Heart right ventricle (tissue), 16 donors: ENCODE results near the gene VAT1L. TPM values are rescaled to one million over a fixed set of nuclear protein-coding genes. Genes with fewer than 3 reads are reported as not detected.

Source experiments
- ATAC-seq, 8 donors: fragments of 200-7000 bp; cut with Tn5 transposase; one replicate each; pipeline ENCODE4 v1.9.1; 2020; ENCODE audit warnings: mild to moderate bottlenecking in 8 of 8, moderate library complexity in 8 of 8, moderate number of reproducible peaks in 1 of 8
- DNase-seq, 2 donors: peaks; one replicate each; pipeline ENCODE4 v3.0.0-alpha.2; 2020
- H3K27ac ChIP-seq, 10 donors: fragments of 200-600 bp; sonication (generic) in 2 of 10; one replicate each; pipeline versions ENCODE4 v1.5.0 to v1.8.0; 2020 to 2022; ENCODE audit warnings: mild to moderate bottlenecking in 3 of 10
- H3K27me3 ChIP-seq, 7 donors: fragments of 200-600 bp; one replicate each; pipeline ENCODE4 v1.8.0; 2021 to 2022; ENCODE audit warnings: mild to moderate bottlenecking in 2 of 7
- H3K36me3 ChIP-seq, 9 donors: fragments of 200-600 bp; sonication (generic) in 1 of 9; one replicate each; pipeline versions ENCODE4 v1.5.0 to v1.8.0; 2020 to 2022; ENCODE audit warnings: mild to moderate bottlenecking in 2 of 9
- H3K4me1 ChIP-seq, 9 donors: fragments of 200-600 bp; sonication (generic) in 1 of 9; one replicate each; pipeline versions ENCODE4 v1.5.0 to v1.8.0; 2020 to 2022; ENCODE audit warnings: mild to moderate bottlenecking in 4 of 9
- H3K4me3 ChIP-seq, 10 donors: fragments of 200-600 bp; sonication (generic) in 2 of 10; one replicate each; pipeline versions ENCODE4 v1.5.0 to v1.8.0; 2020 to 2022; ENCODE audit warnings: mild to moderate bottlenecking in 7 of 10, moderate library complexity in 2 of 10
- H3K9me3 ChIP-seq, 11 donors: fragments of 200-600 bp in 10 of 11; sonication (generic) in 2 of 11; one replicate each; pipeline versions ENCODE4 v1.5.0 to v1.8.0; 2013 to 2022; ENCODE audit warnings: mild to moderate bottlenecking in 2 of 11, control low read depth in 1 of 11, moderate library complexity in 1 of 11
- WGBS, 2 donors: extraction: QIAGEN DNeasy Blood & Tissue Kit; methylation state at CpG; one replicate each; pipeline ENCODE4 v1.1.7; 2013; ENCODE audit warnings: inconsistent platforms in 1 of 2; 5-methylcytosine and 5-hydroxymethylcytosine counted together
- intact Hi-C, 10 donors: fragments of 100-400 bp; cut with DNase I; formaldehyde crosslinking; loops; one replicate each; pipeline versions ENCODE4 v1.11.1 to v1.14.2; 2022
- polyA plus RNA-seq, 2 donors: library from polyadenylated mRNA; stranded (reverse); fragments of 200-250 nt; gene quantifications; one replicate each; pipeline ENCODE4 v1.2.3, GENCODE V29; 2013
- total RNA-seq, 10 donors: library from RNA; stranded (reverse); fragmentation: NEBNext Ultra II Directional in 3 of 10; extraction: Animal tissue kit (Norgen Biotek cat#: 25700) in 3 of 10; gene quantifications; one replicate each; pipeline versions ENCODE4 v1.2.1 to v1.2.4, GENCODE V29; 2021 to 2023
- TF ChIP-seq, protein P1 (sequence below), 9 donors: fragments of 200-600 bp; sonication (generic) in 2 of 9; IDR thresholded peaks; one replicate each; pipeline versions ENCODE4 v1.5.0 to v1.8.0; 2021 to 2022; ENCODE audit warnings: antibody characterized with exemption in 9 of 9, mild to moderate bottlenecking in 5 of 9, moderate library complexity in 1 of 9
- donor health status: Arrhythmogenic right ventricular cardiomyopathy.
- donor health status: ischemic (EF 13 %, LVEDD 7.1; RV severe dilation, severe dysfunction).
- donor health status: healthy with polysubstance abuse.
- donor health status: DM: no; HTN: yes; CAD: no.
- donor health status: DM: no; HTN: no; CAD: no.
- donor health status: ischemic (EF 25% LVEDD 6.9; RV normal size, moderate dysfunction).
- donor health status: ischemic (EF 25% LVEDD 5.7; RV mildly dilated, moderate dysfunction).
- donor health status: healthy.
- donor health status: DM: yes; HTN: yes; CAD: no.
- donor health status: Ischemic cardiomyopathy.
- donor health status: ischemic (EF 35%, LVEDD 5.7; RV mildly dilated, moderate dysfunction).
- donor health status: nonischemic (EF 11% LVEDD 7.7; RV severe dilation, severe dysfunction).
- donor health status: DM: yes; HTN: yes; CAD: no.
- donor health status: PGD.
- donor health status: ischemic (EF 29% LVEDD 5.4; RV normal size, mild dysfunction).
- donor health status: nonischemic (EF 23%, LVEDD 6.1; RV moderate dilation, normal function).

The VAT1L gene
- total and polyA plus RNA-seq, 12 donors = 0.19 to 61.0 (median 24.0) TPM

GRCh38 chr16:77877712-77878347 is 89.5 kb downstream of the VAT1L start:
- 68 to 76% methylated on average over 7 of the region's 7 CpGs for WGBS, 2 donors
- H3K27me3 ChIP-seq = no peaks in the 10 kb centered on the region
- intact Hi-C loops = no loop called here
- no peak for ATAC-seq
- TF ChIP-seq, protein P1, sequence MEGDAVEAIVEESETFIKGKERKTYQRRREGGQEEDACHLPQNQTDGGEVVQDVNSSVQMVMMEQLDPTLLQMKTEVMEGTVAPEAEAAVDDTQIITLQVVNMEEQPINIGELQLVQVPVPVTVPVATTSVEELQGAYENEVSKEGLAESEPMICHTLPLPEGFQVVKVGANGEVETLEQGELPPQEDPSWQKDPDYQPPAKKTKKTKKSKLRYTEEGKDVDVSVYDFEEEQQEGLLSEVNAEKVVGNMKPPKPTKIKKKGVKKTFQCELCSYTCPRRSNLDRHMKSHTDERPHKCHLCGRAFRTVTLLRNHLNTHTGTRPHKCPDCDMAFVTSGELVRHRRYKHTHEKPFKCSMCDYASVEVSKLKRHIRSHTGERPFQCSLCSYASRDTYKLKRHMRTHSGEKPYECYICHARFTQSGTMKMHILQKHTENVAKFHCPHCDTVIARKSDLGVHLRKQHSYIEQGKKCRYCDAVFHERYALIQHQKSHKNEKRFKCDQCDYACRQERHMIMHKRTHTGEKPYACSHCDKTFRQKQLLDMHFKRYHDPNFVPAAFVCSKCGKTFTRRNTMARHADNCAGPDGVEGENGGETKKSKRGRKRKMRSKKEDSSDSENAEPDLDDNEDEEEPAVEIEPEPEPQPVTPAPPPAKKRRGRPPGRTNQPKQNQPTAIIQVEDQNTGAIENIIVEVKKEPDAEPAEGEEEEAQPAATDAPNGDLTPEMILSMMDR (IDR thresholded peaks at IDR 0.05) = no peak
- H3K4me1 ChIP-seq = peaks cover 0 to 10% (median 0%) of the 10 kb centered on the region in 9 donors
- no peaks in the 10 kb centered on the region for H3K9me3 ChIP-seq
- H3K4me3 ChIP-seq = no peak overlapping the region
- no peak overlapping the region for H3K27ac ChIP-seq
- DNase-seq = no peak
- H3K36me3 ChIP-seq = no peaks in the 10 kb centered on the region

DNA sequence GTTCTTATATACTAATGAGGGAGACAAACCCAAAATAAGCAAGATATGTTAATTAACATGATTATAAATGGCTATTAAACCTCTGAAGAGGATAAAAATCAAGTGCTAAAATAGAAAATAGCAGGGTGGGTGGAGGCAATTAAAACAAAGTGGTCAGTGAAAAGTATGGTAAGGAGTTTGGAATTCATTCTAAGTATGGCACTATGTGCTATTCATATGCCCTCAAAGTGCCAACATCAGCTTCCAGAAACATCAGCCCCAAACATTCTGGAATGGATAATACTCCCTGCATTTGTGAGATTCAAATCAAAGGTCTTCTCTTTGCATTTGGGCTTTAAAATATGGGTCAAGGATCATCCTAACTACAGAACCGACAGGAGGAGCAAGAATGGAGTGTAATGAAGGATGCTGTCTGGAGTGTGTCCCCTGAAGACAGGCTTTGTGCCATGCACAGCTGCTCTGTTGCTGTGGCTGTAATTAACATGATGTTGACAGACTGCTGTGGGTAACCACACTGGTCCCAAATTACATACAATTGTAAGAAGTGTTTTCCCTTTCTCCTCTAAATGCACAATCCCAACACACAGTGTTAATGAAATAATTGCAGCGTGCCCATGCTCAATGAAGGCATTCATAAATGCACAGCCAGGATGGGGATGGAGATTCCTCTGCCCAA is 93.1 kb downstream of the VAT1L start:
- intact Hi-C loops = loop anchor here in 1 of 10 donors (10.0 kb wide), 1 partner anchor 57 kb away; no protein-coding TSS in a partner anchor
- DNase-seq = no peak
- WGBS, 2 donors = 58 to 69% methylated on average over 2 of the region's 2 CpGs
- H3K27me3 ChIP-seq = no peaks in the 10 kb centered on the region
- TF ChIP-seq, protein P1 (IDR thresholded peaks at IDR 0.05) = no peak
- no peaks in the 10 kb centered on the region for H3K9me3 ChIP-seq
- peak in 4 of 8 donors; percentile 68 to 76 (median 72) for ATAC-seq
- peak overlapping the region in 7 of 10 donors; percentile 25 to 82 (median 58) for H3K27ac ChIP-seq
- H3K36me3 ChIP-seq = no peaks in the 10 kb centered on the region
- no peak overlapping the region for H3K4me3 ChIP-seq
- peaks cover 0 to 10% (median 0%) of the 10 kb centered on the region in 9 donors for H3K4me1 ChIP-seq

DNA sequence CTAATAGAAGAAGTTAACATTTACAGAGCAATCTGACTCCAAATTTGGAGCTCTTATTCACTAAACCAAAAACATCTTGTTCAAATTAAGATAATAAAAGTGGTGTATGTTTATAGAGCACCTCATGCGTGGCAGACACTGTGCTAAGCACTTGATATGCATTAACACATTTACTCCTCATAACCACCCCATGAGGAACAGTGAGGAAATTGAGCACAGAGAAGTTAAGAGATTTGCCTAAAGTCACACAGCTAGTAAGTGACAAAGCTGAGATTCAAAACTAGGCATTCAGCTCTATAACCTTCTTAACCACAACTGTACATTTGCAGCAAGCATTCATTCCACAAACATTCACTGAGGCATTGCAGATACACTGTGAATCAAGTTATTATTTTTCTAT is 94.0 kb downstream of the VAT1L start:
- Histone ChIP-seq H3K36me3 (no peaks in the 10 kb centered on the region), H3K9me3 (no peaks in the 10 kb centered on the region), H3K4me1 (peaks cover 0 to 10% (median 0%) of the 10 kb centered on the region in 9 donors), H3K27ac (peak overlapping the region in 3 of 10 donors; percentile 25 to 79 (median 68)), H3K4me3 (no peak overlapping the region), H3K27me3 (no peaks in the 10 kb centered on the region)
- ATAC-seq = no peak
- intact Hi-C loops = loop anchor here in 1 of 10 donors (10.0 kb wide), 1 partner anchor 58 kb away; no protein-coding TSS in a partner anchor
- TF ChIP-seq, protein P1 (IDR thresholded peaks at IDR 0.05) = no peak
- WGBS, 2 donors = 67 to 68% methylated on average over 1 of the region's 1 CpG
- no peak for DNase-seq

- no peaks in the 10 kb centered on the region for H3K9me3 ChIP-seq
- WGBS, 2 donors = 55 to 66% methylated on average over 6 of the region's 6 CpGs
- H3K36me3 ChIP-seq = no peaks in the 10 kb centered on the region
- no peaks in the 10 kb centered on the region for H3K27me3 ChIP-seq
- ATAC-seq = no peak
- H3K27ac ChIP-seq = no peak overlapping the region
- no peak for DNase-seq
- peaks cover 0 to 13% (median 5%) of the 10 kb centered on the region in 9 donors for H3K4me1 ChIP-seq
- H3K4me3 ChIP-seq = no peak overlapping the region
- intact Hi-C loops = loop anchor here in 1 of 10 donors (10.0 kb wide), 1 partner anchor 61 kb away; no protein-coding TSS in a partner anchor
- TF ChIP-seq, protein P1 (IDR thresholded peaks at IDR 0.05) = no peak
Observed at GRCh38 chr16:77885571-77886295, 97.4 kb downstream of the VAT1L start.
